IMR-90 (cell line): ENCODE results near the gene ASPN. TPM values are rescaled to one million over a fixed set of nuclear protein-coding genes. Genes with fewer than 3 reads are reported as not detected.

Experiments used
- ATAC-seq: fragments of 200-7000 bp; cut with Tn5 transposase; 2 replicates; pipeline ENCODE4 v1.9.1; 2020; ENCODE audit warnings: low read depth, mild to moderate bottlenecking, moderate library complexity
- BruUV-seq: library from RNA; stranded (reverse); fragments of 400-500 nt; replicated peaks from 2 replicates; lab custom pipeline; 2021; lab: Mats Ljungman, UMichigan
- CTCF ChIA-PET: fragments of 300-600 bp; formaldehyde crosslinking; extraction: SDS; loops from one replicate; lab custom pipeline; 2021; ENCODE audit warnings: antibody characterized with exemption; lab: Yijun Ruan, JAX
- POLR2A ChIA-PET: fragments of 300-600 bp; sonication (Branson Sonifier 250); formaldehyde crosslinking; loops from one replicate; lab custom pipeline; 2022; ENCODE audit warnings: antibody characterized with exemption; ENCODE audit not compliant: unreplicated experiment; lab: Charles Lee
- DNase-seq: peaks from one replicate; pipeline ENCODE4 v3.0.0; 2013
- H2AFZ ChIP-seq: replicated peaks from 2 replicates; pipeline ENCODE3; 2013; ENCODE audit warnings: low read length, mild to moderate bottlenecking; ENCODE audit not compliant: poor library complexity
- H2AK5ac ChIP-seq: 2 replicates; pipeline ENCODE4 v1.6.1; 2013; ENCODE audit warnings: low read depth, low read length, inconsistent platforms
- H2AK9ac ChIP-seq: replicated peaks from 2 replicates; pipeline ENCODE3; 2013; ENCODE audit warnings: mild to moderate bottlenecking, low read depth, low read length, moderate library complexity; ENCODE audit not compliant: poor library complexity
- H2BK120ac ChIP-seq: 2 replicates; pipeline ENCODE4 v1.6.1; 2013; ENCODE audit warnings: low read depth, low read length, inconsistent platforms
- H2BK15ac ChIP-seq: 3 replicates; pipeline ENCODE4 v1.6.1; 2013; ENCODE audit warnings: low read depth, low read length, inconsistent platforms
- H2BK20ac ChIP-seq: 2 replicates; pipeline ENCODE4 v1.6.1; 2013; ENCODE audit warnings: low read depth, mild to moderate bottlenecking, inconsistent platforms, low read length, moderate library complexity
- H2BK5ac ChIP-seq: 2 replicates; pipeline ENCODE4 v1.6.1; 2013; ENCODE audit warnings: mild to moderate bottlenecking, low read depth, low read length, inconsistent platforms; ENCODE audit not compliant: poor library complexity, severe bottlenecking
- H3K14ac ChIP-seq: replicated peaks from 2 replicates; pipeline ENCODE4 v1.6.1; 2013; ENCODE audit warnings: low read depth, low read length, inconsistent platforms
- H3K18ac ChIP-seq: 2 replicates; pipeline ENCODE4 v1.6.1; 2013; ENCODE audit warnings: low read depth, low read length, control low read depth
- H3K23ac ChIP-seq: 2 replicates; pipeline ENCODE4 v1.6.1; 2013; ENCODE audit warnings: low read depth, low read length, inconsistent platforms
- H3K27ac ChIP-seq: 2 replicates; pipeline ENCODE4 v1.5.1; 2013; ENCODE audit warnings: mild to moderate bottlenecking, control low read depth, low read length; ENCODE audit not compliant: insufficient read depth
- H3K27me3 ChIP-seq: 2 replicates; pipeline ENCODE4 v1.6.1; 2013; ENCODE audit warnings: low read length; ENCODE audit not compliant: control insufficient read depth, insufficient read depth
- H3K36me3 ChIP-seq: 2 replicates; pipeline ENCODE4 v1.6.1; 2013; ENCODE audit warnings: low read length, mixed read lengths; ENCODE audit not compliant: control insufficient read depth, insufficient read depth
- H3K4ac ChIP-seq: 2 replicates; pipeline ENCODE4 v1.6.1; 2013; ENCODE audit warnings: low read depth, low read length, inconsistent platforms
- H3K4me1 ChIP-seq: 2 replicates; pipeline ENCODE4 v1.6.1; 2013; ENCODE audit warnings: low read length, mixed read lengths; ENCODE audit not compliant: control insufficient read depth, insufficient read depth
- H3K4me2 ChIP-seq: 2 replicates; pipeline ENCODE4 v1.6.1; 2013; ENCODE audit warnings: low read depth, mild to moderate bottlenecking, control low read depth, low read length, moderate library complexity
- H3K4me3 ChIP-seq: 2 replicates; pipeline ENCODE4 v1.5.1; 2013; ENCODE audit warnings: low read depth, mild to moderate bottlenecking, control low read depth, low read length, moderate library complexity; ENCODE audit not compliant: insufficient read depth
- H3K56ac ChIP-seq: 2 replicates; pipeline ENCODE4 v1.6.1; 2013; ENCODE audit warnings: low read length, inconsistent platforms; ENCODE audit not compliant: insufficient read depth; ENCODE audit errors: extremely low read depth
- H3K79me1 ChIP-seq, 2 experiments: 2 replicates each; pipeline ENCODE4 v1.6.1; 2013; ENCODE audit warnings: low read length in 2 of 2, inconsistent platforms in 1 of 2, low read depth in 1 of 2
- H3K9ac ChIP-seq: 2 replicates; pipeline ENCODE4 v1.6.1; 2013; ENCODE audit warnings: low read depth, low read length, control low read depth
- H3K9me1 ChIP-seq: 2 replicates; pipeline ENCODE4 v1.6.1; 2013; ENCODE audit warnings: low read length, inconsistent platforms; ENCODE audit not compliant: insufficient read depth
- H3K9me3 ChIP-seq: 2 replicates; pipeline ENCODE4 v1.6.1; 2013; ENCODE audit warnings: low read length; ENCODE audit not compliant: control insufficient read depth, insufficient read depth
- H4K20me1 ChIP-seq: 2 replicates; pipeline ENCODE4 v1.6.1; 2013; ENCODE audit warnings: low read length, inconsistent platforms; ENCODE audit not compliant: insufficient read depth
- H4K5ac ChIP-seq: 2 replicates; pipeline ENCODE4 v1.6.1; 2013; ENCODE audit warnings: mild to moderate bottlenecking, low read depth, low read length, control low read depth
- H4K8ac ChIP-seq, 2 experiments: 2 replicates each; pipeline ENCODE4 v1.6.1; 2013; ENCODE audit warnings: low read depth in 2 of 2, low read length in 2 of 2, control low read depth in 1 of 2, inconsistent platforms in 1 of 2
- H4K91ac ChIP-seq: 2 replicates; pipeline ENCODE4 v1.6.1; 2013; ENCODE audit warnings: low read depth, low read length, inconsistent platforms; ENCODE audit not compliant: insufficient read depth
- BHLHE40 ChIP-seq: fragments of 150-350 bp; IDR thresholded peaks from 2 replicates; pipeline ENCODE4 v1.6.1; 2016; ENCODE audit warnings: mild to moderate bottlenecking, low read depth, low read length
- CEBPB ChIP-seq: IDR thresholded peaks from 2 replicates; pipeline ENCODE4 v1.6.1; 2012; ENCODE audit warnings: low read depth, low read length, improper control_type of control experiment
- CTCF ChIP-seq: conservative IDR thresholded peaks from 2 replicates; pipeline ENCODE4 v1.5.1; 2012; ENCODE audit warnings: mild to moderate bottlenecking, low read depth, low read length, improper control_type of control experiment
- FOS ChIP-seq: fragments of 150-350 bp; IDR thresholded peaks from 2 replicates; pipeline ENCODE4 v1.6.1; 2016; ENCODE audit warnings: low read depth, low read length
- MAFK ChIP-seq: IDR thresholded peaks from 2 replicates; pipeline ENCODE4 v1.6.1; 2012; ENCODE audit warnings: low read depth, low read length, improper control_type of control experiment
- MAZ ChIP-seq: IDR thresholded peaks from 2 replicates; pipeline ENCODE4 v1.6.1; 2012; ENCODE audit warnings: low read depth, mild to moderate bottlenecking, low read length, improper control_type of control experiment, moderate library complexity, borderline replicate concordance
- MXI1 ChIP-seq: IDR thresholded peaks from 2 replicates; pipeline ENCODE4 v1.6.1; 2012; ENCODE audit warnings: low read depth, mild to moderate bottlenecking, low read length, moderate library complexity, borderline replicate concordance
- NFE2L2 ChIP-seq: fragments of 150-350 bp; IDR thresholded peaks from 2 replicates; pipeline ENCODE4 v1.6.1; 2016; ENCODE audit warnings: low read depth, mild to moderate bottlenecking, low read length
- POLR2A ChIP-seq: IDR thresholded peaks from 2 replicates; pipeline ENCODE4 v1.6.1; 2012; ENCODE audit warnings: mild to moderate bottlenecking, low read depth, low read length
- RAD21 ChIP-seq: IDR thresholded peaks from 2 replicates; pipeline ENCODE4 v1.6.1; 2012; ENCODE audit warnings: low read length, improper control_type of control experiment
- RCOR1 ChIP-seq: IDR thresholded peaks from 2 replicates; pipeline ENCODE4 v1.6.1; 2012; ENCODE audit warnings: mild to moderate bottlenecking, low read length, improper control_type of control experiment; ENCODE audit not compliant: insufficient replicate concordance
- WGBS, 2 experiments: methylation state at CpG; one replicate each; pipeline versions ENCODE4 v1.1.5 to v1.1.7; 2013; ENCODE audit warnings: missing lambda C conversion rate in 2 of 2; ENCODE audit not compliant: insufficient read length in 1 of 2; ENCODE audit errors: extremely low coverage in 2 of 2; 5-methylcytosine and 5-hydroxymethylcytosine counted together
- dilution Hi-C: fragments of 300-500 bp; cut with HindIII; formaldehyde crosslinking; loops from one replicate; pipeline ENCODE4 v1.14.3; 2018; ENCODE audit warnings: low sequenced_read_pairs; ENCODE audit not compliant: unreplicated experiment
- in situ Hi-C: fragments of 300-500 bp; cut with MboI; formaldehyde crosslinking; loops from 3 replicates; pipeline ENCODE4 v1.14.3; 2019; ENCODE audit warnings: low sequenced_read_pairs, inconsistent platforms, mixed read lengths
- intact Hi-C: fragments of 100-400 bp; cut with micrococcal nuclease; formaldehyde crosslinking; loops from 2 replicates; pipeline ENCODE4 v1.10.0; 2022
- polyA plus RNA-seq, 3 experiments: library from polyadenylated mRNA; depleted of rRNA; stranded (reverse); fragments of >200 nt; gene quantifications; 2 replicates each; pipeline ENCODE4 v1.2.3, GENCODE V29; 2012; ENCODE audit warnings: low replicate concordance in 1 of 3
- total RNA-seq: library from RNA; depleted of rRNA; stranded (reverse); fragments of >200 nt; gene quantifications from 2 replicates; pipeline ENCODE4 v1.2.3, GENCODE V29; 2012
- TF ChIP-seq, protein P1 (sequence below): fragments of 150-350 bp; IDR thresholded peaks from 2 replicates; pipeline ENCODE4 v1.6.1; 2017; ENCODE audit warnings: mild to moderate bottlenecking, antibody characterized with exemption, low read length, low read depth
- TF ChIP-seq, protein P2 (sequence below): fragments of 150-350 bp; IDR thresholded peaks from 2 replicates; pipeline ENCODE4 v1.6.1; 2016; ENCODE audit warnings: low read depth, mild to moderate bottlenecking, low read length, moderate library complexity, borderline replicate concordance

The ASPN gene
- total and polyA plus RNA-seq, 2 of the 4 experiments (the other 2 are of a cell fraction), result under 0.01 to 0.09 TPM

GRCh38 chr9:92494856-92495255 lies 12.6 kb upstream of the ASPN start:
- dilution Hi-C loops, result no loop called here

More at GRCh38 chr9:92494856-92495255, 12.6 kb upstream of the ASPN start:
- Histone ChIP-seq H3K4me3 (no peak overlapping the region), H4K91ac (no peak overlapping the region), H3K14ac (no peak overlapping the region), H4K5ac (no peak overlapping the region), H3K27ac (no peak overlapping the region), H3K36me3 (no peaks in the 10 kb centered on the region), H3K9me3 (no peaks in the 10 kb centered on the region), H2AFZ (no peak overlapping the region), H3K4me1 (peaks cover 8% of the 10 kb centered on the region), H3K4me2 (no peak overlapping the region), H3K56ac (no peak overlapping the region), H2BK120ac (no peak overlapping the region), H2BK15ac (no peak overlapping the region), H2BK20ac (no peak overlapping the region), H4K8ac (no peak overlapping the region), H3K79me1 (no peaks in the 10 kb centered on the region), H3K9ac (no peak overlapping the region), H3K27me3 (no peaks in the 10 kb centered on the region), H3K4ac (no peak overlapping the region), H2AK5ac (no peak overlapping the region), H2BK5ac (no peak overlapping the region), H2AK9ac (no peak overlapping the region), H3K18ac (no peak overlapping the region), H3K9me1 (peaks cover 4% of the 10 kb centered on the region; the same call in 1 of the 2 replicates), H4K20me1 (no peaks in the 10 kb centered on the region), H3K23ac (no peak overlapping the region)
- in situ Hi-C loops (no loop called here), intact Hi-C loops (no loop called here)
- DNase-seq, result no peak
- no peak for ATAC-seq
- no CpG with 5 or more reads among the region's 2 CpGs for WGBS, 2 experiments
- TF ChIP-seq POLR2A (no peak), NFE2L2 (no peak), BHLHE40 (no peak), MAFK (no peak), CEBPB (no peak), MAZ (no peak), FOS (no peak), MXI1 (no peak), RCOR1 (no peak), CTCF (no peak), RAD21 (no peak)
- TF ChIP-seq, protein P1, sequence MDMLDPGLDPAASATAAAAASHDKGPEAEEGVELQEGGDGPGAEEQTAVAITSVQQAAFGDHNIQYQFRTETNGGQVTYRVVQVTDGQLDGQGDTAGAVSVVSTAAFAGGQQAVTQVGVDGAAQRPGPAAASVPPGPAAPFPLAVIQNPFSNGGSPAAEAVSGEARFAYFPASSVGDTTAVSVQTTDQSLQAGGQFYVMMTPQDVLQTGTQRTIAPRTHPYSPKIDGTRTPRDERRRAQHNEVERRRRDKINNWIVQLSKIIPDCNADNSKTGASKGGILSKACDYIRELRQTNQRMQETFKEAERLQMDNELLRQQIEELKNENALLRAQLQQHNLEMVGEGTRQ, result no peak
- TF ChIP-seq, protein P2, sequence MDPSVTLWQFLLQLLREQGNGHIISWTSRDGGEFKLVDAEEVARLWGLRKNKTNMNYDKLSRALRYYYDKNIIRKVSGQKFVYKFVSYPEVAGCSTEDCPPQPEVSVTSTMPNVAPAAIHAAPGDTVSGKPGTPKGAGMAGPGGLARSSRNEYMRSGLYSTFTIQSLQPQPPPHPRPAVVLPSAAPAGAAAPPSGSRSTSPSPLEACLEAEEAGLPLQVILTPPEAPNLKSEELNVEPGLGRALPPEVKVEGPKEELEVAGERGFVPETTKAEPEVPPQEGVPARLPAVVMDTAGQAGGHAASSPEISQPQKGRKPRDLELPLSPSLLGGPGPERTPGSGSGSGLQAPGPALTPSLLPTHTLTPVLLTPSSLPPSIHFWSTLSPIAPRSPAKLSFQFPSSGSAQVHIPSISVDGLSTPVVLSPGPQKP, result no peak
- no TSS peak for BruUV-seq
- ChIA-PET POLR2A (no interaction called here), CTCF (no interaction called here)
